GM23338 (cell line): ENCODE measurements around the gene STK11IP.

Source experiments
- CREB1 ChIP-seq: fragments of 250-450 bp; sonication (Bioruptor Pico); IDR thresholded peaks from 2 replicates; pipeline ENCODE4 v1.5.0; 2020; ENCODE audit warnings: low read depth, mild to moderate bottlenecking, moderate library complexity
- CTCF ChIP-seq, 2 experiments: fragments of 200-600 bp in 1 of 2; sonication (generic) in 1 of 2; conservative IDR thresholded peaks; 2 replicates each; pipeline versions ENCODE4 v1.5.1 to v1.6.1; 2016 to 2017; ENCODE audit warnings: antibody characterized with exemption in 2 of 2, low read depth in 2 of 2, mild to moderate bottlenecking in 2 of 2, moderate library complexity in 1 of 2
- ETS1 ChIP-seq: IDR thresholded peaks from 2 replicates; pipeline ENCODE4 v1.6.1; 2016; ENCODE audit warnings: antibody characterized with exemption
- EZH2 ChIP-seq: fragments of 200-600 bp; sonication (generic); IDR thresholded peaks from one replicate; pipeline ENCODE4 v1.8.0; 2017; ENCODE audit warnings: antibody characterized with exemption, mild to moderate bottlenecking, low read depth; ENCODE audit not compliant: unreplicated experiment
- EZH2phosphoT487 ChIP-seq: fragments of 200-600 bp; sonication (generic); IDR thresholded peaks from one replicate; pipeline ENCODE4 v1.8.1; 2018; ENCODE audit warnings: antibody characterized with exemption; ENCODE audit not compliant: unreplicated experiment
- POLR2AphosphoS5 ChIP-seq: IDR thresholded peaks from 2 replicates; pipeline ENCODE4 v1.6.1; 2016; ENCODE audit warnings: antibody characterized with exemption, low read depth
- ZNF114 ChIP-seq: fragments of 250-450 bp; sonication (Bioruptor Pico); IDR thresholded peaks from 2 replicates; pipeline ENCODE4 v1.5.0; 2020; ENCODE audit warnings: mild to moderate bottlenecking, moderate library complexity
- TF ChIP-seq, protein P1 (sequence below): IDR thresholded peaks from one replicate; pipeline ENCODE4 v1.6.1; 2018; ENCODE audit warnings: antibody characterized with exemption; ENCODE audit not compliant: unreplicated experiment

DNA sequence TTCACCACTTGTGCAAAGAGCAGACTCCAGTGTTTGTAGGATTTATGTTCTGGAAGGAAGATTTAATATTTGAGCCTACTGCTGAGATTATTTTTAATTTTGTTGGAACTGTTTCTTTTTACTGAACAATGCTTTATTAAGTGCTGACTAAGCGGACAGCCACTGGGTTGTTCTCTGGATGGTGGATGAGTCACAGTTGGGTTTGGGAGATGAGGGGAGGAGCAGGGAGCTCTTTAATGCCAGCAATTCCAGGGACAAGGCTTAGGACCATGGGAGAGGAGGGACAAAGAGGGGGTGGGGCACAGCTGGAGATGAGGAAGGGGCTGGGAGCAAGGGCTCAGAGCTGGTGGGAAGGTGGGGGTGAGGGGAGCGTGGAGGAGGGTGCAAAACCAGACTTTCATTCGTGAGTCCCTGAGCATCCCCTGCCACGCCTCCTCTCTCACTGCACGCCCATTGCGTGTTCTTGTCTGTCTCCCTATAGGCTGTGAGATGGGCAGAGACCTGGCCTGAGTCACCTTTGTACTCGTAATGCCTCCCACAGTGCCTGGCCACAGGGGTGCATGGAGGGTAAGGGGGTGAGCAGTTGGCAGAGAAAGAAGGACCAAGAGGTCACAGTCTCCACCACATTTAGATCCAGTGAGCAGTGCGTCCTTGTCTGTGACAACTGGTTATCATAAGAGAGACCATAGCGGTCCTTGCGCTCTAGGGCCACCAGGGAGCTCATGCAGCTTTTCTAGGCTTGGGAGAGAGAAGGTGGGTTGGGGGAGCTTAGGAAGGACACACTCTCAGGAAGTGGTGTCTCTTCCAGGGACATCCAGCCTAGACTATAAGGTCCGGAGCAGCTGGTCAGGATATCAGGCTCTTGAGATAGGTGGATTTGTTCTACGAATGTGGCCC, 48.2 kb downstream of the STK11IP start:
- TF ChIP-seq CTCF (conservative IDR thresholded peaks at IDR 0.05; ENCODE audit: low read depth in 2 of 2) (peak; percentile 9 to 10; a peak in 1 of 4 replicates), POLR2AphosphoS5 (no peak), CREB1 (CRISPR knock-in tag) (no peak), EZH2 (no peak), ETS1 (no peak), ZNF114 (no peak), EZH2phosphoT487 (no peak)
- TF ChIP-seq, protein P1, sequence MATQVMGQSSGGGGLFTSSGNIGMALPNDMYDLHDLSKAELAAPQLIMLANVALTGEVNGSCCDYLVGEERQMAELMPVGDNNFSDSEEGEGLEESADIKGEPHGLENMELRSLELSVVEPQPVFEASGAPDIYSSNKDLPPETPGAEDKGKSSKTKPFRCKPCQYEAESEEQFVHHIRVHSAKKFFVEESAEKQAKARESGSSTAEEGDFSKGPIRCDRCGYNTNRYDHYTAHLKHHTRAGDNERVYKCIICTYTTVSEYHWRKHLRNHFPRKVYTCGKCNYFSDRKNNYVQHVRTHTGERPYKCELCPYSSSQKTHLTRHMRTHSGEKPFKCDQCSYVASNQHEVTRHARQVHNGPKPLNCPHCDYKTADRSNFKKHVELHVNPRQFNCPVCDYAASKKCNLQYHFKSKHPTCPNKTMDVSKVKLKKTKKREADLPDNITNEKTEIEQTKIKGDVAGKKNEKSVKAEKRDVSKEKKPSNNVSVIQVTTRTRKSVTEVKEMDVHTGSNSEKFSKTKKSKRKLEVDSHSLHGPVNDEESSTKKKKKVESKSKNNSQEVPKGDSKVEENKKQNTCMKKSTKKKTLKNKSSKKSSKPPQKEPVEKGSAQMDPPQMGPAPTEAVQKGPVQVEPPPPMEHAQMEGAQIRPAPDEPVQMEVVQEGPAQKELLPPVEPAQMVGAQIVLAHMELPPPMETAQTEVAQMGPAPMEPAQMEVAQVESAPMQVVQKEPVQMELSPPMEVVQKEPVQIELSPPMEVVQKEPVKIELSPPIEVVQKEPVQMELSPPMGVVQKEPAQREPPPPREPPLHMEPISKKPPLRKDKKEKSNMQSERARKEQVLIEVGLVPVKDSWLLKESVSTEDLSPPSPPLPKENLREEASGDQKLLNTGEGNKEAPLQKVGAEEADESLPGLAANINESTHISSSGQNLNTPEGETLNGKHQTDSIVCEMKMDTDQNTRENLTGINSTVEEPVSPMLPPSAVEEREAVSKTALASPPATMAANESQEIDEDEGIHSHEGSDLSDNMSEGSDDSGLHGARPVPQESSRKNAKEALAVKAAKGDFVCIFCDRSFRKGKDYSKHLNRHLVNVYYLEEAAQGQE: no peak
